Gastroesophageal sphincter (tissue), 4 donors: ENCODE results near the gene INTS6L. TPM values are rescaled to one million over a fixed set of nuclear protein-coding genes. Genes with fewer than 3 reads are reported as not detected.

Experiments used
- ATAC-seq: fragments of 150-250 bp; one replicate; pipeline ENCODE4 v1.9.1; 2016; ENCODE audit warnings: mild to moderate bottlenecking, moderate library complexity
- H3K27ac ChIP-seq, 4 donors: fragments of 200-600 bp; sonication (generic) in 3 of 4; 1 replicate in 3 of 4; 2 replicates in 1 of 4; pipeline ENCODE4 v1.5.1; 2016 to 2019
- H3K27me3 ChIP-seq: fragments of 200-600 bp; sonication (generic); one replicate; pipeline ENCODE4 v1.5.1; 2019
- H3K36me3 ChIP-seq, 2 donors: fragments of 200-600 bp; sonication (generic); one replicate each; pipeline ENCODE4 v1.5.1; 2019; ENCODE audit warnings: control low read depth in 1 of 2
- H3K4me1 ChIP-seq, 3 donors: fragments of 200-600 bp; sonication (generic); 1 replicate in 2 of 3; 2 replicates in 1 of 3; pipeline ENCODE4 v1.5.1; 2016 to 2019; ENCODE audit warnings: control low read depth in 2 of 3
- H3K4me3 ChIP-seq, 2 donors: fragments of 200-600 bp; sonication (generic); one replicate each; pipeline ENCODE4 v1.5.1; 2019; ENCODE audit warnings: mild to moderate bottlenecking in 1 of 2, moderate library complexity in 1 of 2
- H3K9me3 ChIP-seq, 3 donors: fragments of 200-600 bp; sonication (generic); one replicate each; pipeline ENCODE4 v1.5.1; 2017 to 2019; ENCODE audit warnings: control low read depth in 2 of 3
- CTCF ChIP-seq, 4 experiments: fragments of 200-600 bp in 2 of 4; fragments of 450-650 bp in 2 of 4; sonication (generic) in 1 of 4; IDR thresholded peaks; one replicate each; pipeline ENCODE4 v1.5.1; 2017 to 2019; ENCODE audit warnings: antibody characterized with exemption in 4 of 4, mild to moderate bottlenecking in 2 of 4, moderate library complexity in 2 of 4
- EP300 ChIP-seq: sonication (generic); formaldehyde crosslinking; IDR thresholded peaks from one replicate; pipeline ENCODE4 v1.6.1; 2017; ENCODE audit warnings: antibody characterized with exemption, mild to moderate bottlenecking
- POLR2A ChIP-seq, 2 donors: fragments of 450-650 bp; IDR thresholded peaks; one replicate each; pipeline ENCODE4 v1.6.1; 2017; ENCODE audit warnings: antibody characterized with exemption in 2 of 2, mild to moderate bottlenecking in 2 of 2, moderate library complexity in 1 of 2
- POLR2AphosphoS5 ChIP-seq: sonication (generic); formaldehyde crosslinking; IDR thresholded peaks from one replicate; pipeline ENCODE4 v1.6.1; 2017; ENCODE audit warnings: antibody characterized with exemption
- WGBS, 2 donors: methylation state at CpG; one replicate each; pipeline ENCODE4 v1.1.5; 2018; ENCODE audit warnings: low coverage in 1 of 2; 5-methylcytosine and 5-hydroxymethylcytosine counted together
- total RNA-seq, 4 donors: library from RNA; depleted of rRNA; stranded (reverse); fragments of >200 nt; gene quantifications; one replicate each; pipeline ENCODE4 v1.1.0, GENCODE V29; 2016

Gene INTS6L
- total RNA-seq, 4 donors from 2014 or later = 7.6 to 18.4 (median 10.3) TPM

- Histone ChIP-seq H3K27ac (no peak overlapping the region), H3K27me3 (no peaks in the 10 kb centered on the region), H3K4me1 (no peaks in the 10 kb centered on the region), H3K36me3 (no peaks in the 10 kb centered on the region), H3K4me3 (no peak overlapping the region), H3K9me3 (no peaks in the 10 kb centered on the region)
- 48 to 75% methylated on average over 1 to 3 of the region's 3 CpGs for WGBS, 2 donors
- TF ChIP-seq CTCF (IDR thresholded peaks at IDR 0.05) = no peak
- no peak for TF ChIP-seq POLR2AphosphoS5
- no peak for TF ChIP-seq EP300
- TF ChIP-seq POLR2A (IDR thresholded peaks at IDR 0.05) = no peak
- no peak for ATAC-seq
These were observed 108.9 kb downstream of the INTS6L start for GRCh38 chrX:135629342-135629741.

Other genes starting within 250 kb of the INTS6L start
- not detected for gene ETDC, start 211.2 kb upstream of the INTS6L start, total RNA-seq
- 10 to 100 TPM in 1 of 4 donors, 1 to 10 TPM in 3; 6.4 to 11.7 (median 8.1) TPM for gene ZNF75D, start 176.6 kb upstream of the INTS6L start, total RNA-seq
- gene ZNF449, start 175.9 kb upstream of the INTS6L start, total RNA-seq = 10 to 100 TPM in 1 of 4 donors, 1 to 10 TPM in 3; 7.8 to 11.7 (median 9.5) TPM
- 1 to 10 TPM in 2 of 4 donors, under 1 TPM in 2; 0.47 to 1.5 (median 1.1) TPM for gene SMIM10L2A, start 98.7 kb upstream of the INTS6L start, total RNA-seq
- not detected for gene CT45A1, start 193.0 kb downstream of the INTS6L start, total RNA-seq
- gene CT45A3, start 247.5 kb downstream of the INTS6L start, total RNA-seq = not detected